Gastroesophageal sphincter (tissue), 4 donors: Measurements from ENCODE around the gene ANKS1A. TPM values are rescaled to one million over a fixed set of nuclear protein-coding genes. Genes with fewer than 3 reads are reported as not detected.
A peak's percentile ranks its signal among the peaks of the same experiment; 100 is the strongest.

Source experiments
- ATAC-seq: fragments of 150-250 bp; one replicate; pipeline ENCODE4 v1.9.1; 2016; ENCODE audit warnings: mild to moderate bottlenecking, moderate library complexity
- H3K27ac ChIP-seq, 4 donors: fragments of 200-600 bp; sonication (generic) in 3 of 4; 1 replicate in 3 of 4; 2 replicates in 1 of 4; pipeline ENCODE4 v1.5.1; 2016 to 2019
- H3K27me3 ChIP-seq: fragments of 200-600 bp; sonication (generic); one replicate; pipeline ENCODE4 v1.5.1; 2019
- H3K36me3 ChIP-seq, 2 donors: fragments of 200-600 bp; sonication (generic); one replicate each; pipeline ENCODE4 v1.5.1; 2019; ENCODE audit warnings: control low read depth in 1 of 2
- H3K4me1 ChIP-seq, 3 donors: fragments of 200-600 bp; sonication (generic); 1 replicate in 2 of 3; 2 replicates in 1 of 3; pipeline ENCODE4 v1.5.1; 2016 to 2019; ENCODE audit warnings: control low read depth in 2 of 3
- H3K4me3 ChIP-seq, 2 donors: fragments of 200-600 bp; sonication (generic); one replicate each; pipeline ENCODE4 v1.5.1; 2019; ENCODE audit warnings: mild to moderate bottlenecking in 1 of 2, moderate library complexity in 1 of 2
- H3K9me3 ChIP-seq, 3 donors: fragments of 200-600 bp; sonication (generic); one replicate each; pipeline ENCODE4 v1.5.1; 2017 to 2019; ENCODE audit warnings: control low read depth in 2 of 3
- CTCF ChIP-seq, 4 experiments: fragments of 200-600 bp in 2 of 4; fragments of 450-650 bp in 2 of 4; sonication (generic) in 1 of 4; IDR thresholded peaks; one replicate each; pipeline ENCODE4 v1.5.1; 2017 to 2019; ENCODE audit warnings: antibody characterized with exemption in 4 of 4, mild to moderate bottlenecking in 2 of 4, moderate library complexity in 2 of 4
- EP300 ChIP-seq: sonication (generic); formaldehyde crosslinking; IDR thresholded peaks from one replicate; pipeline ENCODE4 v1.6.1; 2017; ENCODE audit warnings: antibody characterized with exemption, mild to moderate bottlenecking
- POLR2A ChIP-seq, 2 donors: fragments of 450-650 bp; IDR thresholded peaks; one replicate each; pipeline ENCODE4 v1.6.1; 2017; ENCODE audit warnings: antibody characterized with exemption in 2 of 2, mild to moderate bottlenecking in 2 of 2, moderate library complexity in 1 of 2
- POLR2AphosphoS5 ChIP-seq: sonication (generic); formaldehyde crosslinking; IDR thresholded peaks from one replicate; pipeline ENCODE4 v1.6.1; 2017; ENCODE audit warnings: antibody characterized with exemption
- WGBS, 2 donors: methylation state at CpG; one replicate each; pipeline ENCODE4 v1.1.5; 2018; ENCODE audit warnings: low coverage in 1 of 2; 5-methylcytosine and 5-hydroxymethylcytosine counted together
- total RNA-seq, 4 donors: library from RNA; depleted of rRNA; stranded (reverse); fragments of >200 nt; gene quantifications; one replicate each; pipeline ENCODE4 v1.1.0, GENCODE V29; 2016

ANKS1A gene
- total RNA-seq, 4 donors from 2014 or later: 52.0 to 135 (median 88.4) TPM

GRCh38 chr6:34887753-34888513 is 1.1 kb upstream of the ANKS1A start, which contains the start of gene TAF11:
TSS of gene TAF11 (minus strand) at chr6:34888042. CDS start at chr6:34887957, 85 bp downstream.
- Histone ChIP-seq H3K27me3 (no peaks in the 10 kb centered on the region), H3K4me1 (peaks cover 8 to 46% (median 23%) of the 10 kb centered on the region in 3 donors), H3K4me3 (peak within 1 kb of the TSS; percentile 94 to 99), H3K9me3 (no peaks in the 10 kb centered on the region), H3K27ac (peak within 1 kb of the TSS; percentile 83 to 94 (median 90)), H3K36me3 (peaks cover 0 to 5% of the 10 kb centered on the region in 2 donors)
- WGBS, 2 donors: 0 to 1% methylated on average over 21 to 29 of the region's 43 CpGs
- TF ChIP-seq EP300: no peak
- TF ChIP-seq POLR2AphosphoS5: peak; percentile 91
- TF ChIP-seq POLR2A (IDR thresholded peaks at IDR 0.05): peak; percentile 74 to 80
- peak; percentile 94 for ATAC-seq

GRCh38 chr6:34888514-34888856 is 570 bp upstream of the ANKS1A start:
- ATAC-seq: no peak
- peak overlapping the region; percentile 94 to 99 for H3K4me3 ChIP-seq
- H3K27me3 ChIP-seq: no peaks in the 10 kb centered on the region
- H3K4me1 ChIP-seq: peaks cover 8 to 46% (median 23%) of the 10 kb centered on the region in 3 donors
- 0% methylated on average over 5 of the region's 5 CpGs for WGBS, 2 donors
- H3K9me3 ChIP-seq: no peaks in the 10 kb centered on the region
- H3K27ac ChIP-seq: peak overlapping the region; percentile 83 to 94 (median 90)
- TF ChIP-seq EP300 (no peak), CTCF (IDR thresholded peaks at IDR 0.05) (no peak), POLR2AphosphoS5 (no peak), POLR2A (IDR thresholded peaks at IDR 0.05) (no peak)
- no peaks in the 10 kb centered on the region for H3K36me3 ChIP-seq

- Histone ChIP-seq H3K9me3 (no peaks in the 10 kb centered on the region), H3K4me3 (peak overlapping the region; percentile 94 to 99), H3K36me3 (no peaks in the 10 kb centered on the region), H3K27me3 (no peaks in the 10 kb centered on the region), H3K27ac (peak overlapping the region in 2 of 4 donors; percentile 83 to 88), H3K4me1 (peaks cover 8 to 45% (median 23%) of the 10 kb centered on the region in 3 donors)
- no peak for TF ChIP-seq CTCF (IDR thresholded peaks at IDR 0.05)
- no peak for TF ChIP-seq EP300
- WGBS, 2 donors: 36 to 57% methylated on average over 6 to 7 of the region's 7 CpGs
- no peak for ATAC-seq
These were observed 1.5 kb downstream of the ANKS1A start for GRCh38 chr6:34890533-34890925.

GRCh38 chr6:34891296-34891695 is 2.2 kb downstream of the ANKS1A start:
- Histone ChIP-seq H3K36me3 (no peaks in the 10 kb centered on the region), H3K4me1 (peaks cover 8 to 37% (median 23%) of the 10 kb centered on the region in 3 donors), H3K27ac (no peak overlapping the region), H3K27me3 (no peaks in the 10 kb centered on the region), H3K4me3 (no peak overlapping the region), H3K9me3 (no peaks in the 10 kb centered on the region)
- TF ChIP-seq EP300 (no peak), CTCF (IDR thresholded peaks at IDR 0.05) (no peak), POLR2AphosphoS5 (no peak), POLR2A (IDR thresholded peaks at IDR 0.05) (no peak)
- WGBS, 2 donors: 92 to 94% methylated on average over 2 of the region's 2 CpGs
- no peak for ATAC-seq

DNA sequence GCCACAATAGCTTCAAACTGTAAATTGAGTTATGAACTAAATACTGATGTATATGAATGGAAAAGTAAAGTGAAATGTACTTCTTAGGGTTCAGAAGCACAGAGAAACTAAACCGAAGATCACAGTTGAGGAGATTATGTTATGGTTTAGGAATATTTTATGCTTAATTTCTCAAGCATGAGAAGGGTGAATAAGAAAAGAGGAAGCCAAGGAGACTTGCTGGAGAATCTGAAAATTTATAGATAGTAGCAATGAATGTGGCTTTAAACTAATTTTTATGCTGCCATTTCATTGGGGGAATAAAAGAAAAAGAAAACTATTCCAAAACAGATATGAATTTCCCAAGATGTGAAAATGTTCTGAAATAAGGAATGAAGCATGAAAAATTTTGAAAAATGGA is 5.6 kb downstream of the ANKS1A start:
- ATAC-seq: no peak
- Histone ChIP-seq H3K27ac (no peak overlapping the region), H3K9me3 (no peaks in the 10 kb centered on the region), H3K4me1 (peaks cover 4 to 27% (median 15%) of the 10 kb centered on the region in 3 donors), H3K36me3 (no peaks in the 10 kb centered on the region), H3K4me3 (no peak overlapping the region), H3K27me3 (no peaks in the 10 kb centered on the region)
- no peak for TF ChIP-seq POLR2AphosphoS5
- TF ChIP-seq CTCF (IDR thresholded peaks at IDR 0.05): no peak
- no peak for TF ChIP-seq POLR2A (IDR thresholded peaks at IDR 0.05)
- no peak for TF ChIP-seq EP300
- WGBS, 2 donors: 89 to 92% methylated on average over 1 of the region's 1 CpG
